NCI-H2227 treated with DMSO at 0.1 percent for 48 hours (cell line): ENCODE measurements around the gene CABCOCO1.

Experiments used
- DNase-seq: peaks from one replicate; lab custom pipeline; 2025; lab: John Stamatoyannopoulos, UW

The CABCOCO1 gene

DNA sequence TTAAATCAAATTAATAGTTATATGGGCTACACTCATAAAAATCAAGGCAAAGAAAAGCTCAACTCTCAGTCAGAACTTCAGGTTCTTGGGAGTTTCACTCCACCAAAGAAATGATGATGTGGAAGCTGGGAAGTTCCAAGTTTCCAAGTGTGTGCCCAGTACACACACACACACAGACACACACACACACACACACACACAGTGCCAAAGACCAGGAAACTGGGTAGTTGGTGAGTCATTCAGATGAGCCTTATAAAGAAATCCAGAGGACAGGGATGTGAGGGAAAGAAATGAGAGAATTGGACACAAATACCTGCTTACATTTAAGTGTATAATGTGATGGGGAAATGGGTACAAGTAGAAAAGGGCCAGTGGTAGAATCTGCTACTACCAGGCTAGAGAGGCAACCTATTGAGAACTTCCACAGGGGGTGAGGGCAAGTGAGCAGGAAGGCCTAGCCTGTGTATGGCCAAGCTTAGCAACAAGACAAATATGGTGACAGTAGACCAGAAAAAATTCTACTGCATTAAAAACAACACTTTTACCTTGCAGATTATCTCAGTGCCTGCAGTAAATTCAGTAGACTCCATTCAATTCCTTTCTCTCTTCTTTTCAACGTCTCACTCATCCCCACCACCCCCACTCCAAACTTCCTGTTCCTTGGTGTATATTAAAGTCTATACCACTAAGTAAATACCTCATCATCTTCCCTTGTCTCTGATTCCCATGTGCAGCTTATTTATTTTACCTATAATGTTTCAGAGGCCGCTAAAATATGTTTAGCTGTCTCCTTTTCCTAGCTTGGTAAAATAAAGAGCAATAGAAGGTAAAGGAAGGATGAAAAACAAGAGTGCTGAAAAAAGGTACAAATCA is 95.0 kb downstream of the CABCOCO1 start:
- DNase-seq = no peak

DNA sequence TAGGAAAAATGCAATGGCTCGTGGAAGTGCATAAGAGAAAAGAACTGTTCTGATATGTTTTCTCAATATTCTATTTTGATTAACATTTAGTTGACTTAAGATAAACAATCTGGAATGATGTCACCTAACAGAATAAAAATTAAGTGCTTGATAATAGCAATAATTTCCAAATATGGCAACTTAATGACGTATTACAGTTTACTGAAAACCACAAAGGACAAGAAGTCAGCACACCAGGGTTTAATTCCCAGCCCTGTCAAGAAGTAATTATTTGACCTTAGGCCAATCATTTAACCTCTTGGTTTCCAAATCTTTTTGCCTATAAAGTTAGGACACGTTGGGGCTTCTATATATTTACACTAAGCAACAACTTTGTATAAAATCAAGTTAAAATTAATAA is 95.7 kb downstream of the CABCOCO1 start:
- DNase-seq = no peak

DNA sequence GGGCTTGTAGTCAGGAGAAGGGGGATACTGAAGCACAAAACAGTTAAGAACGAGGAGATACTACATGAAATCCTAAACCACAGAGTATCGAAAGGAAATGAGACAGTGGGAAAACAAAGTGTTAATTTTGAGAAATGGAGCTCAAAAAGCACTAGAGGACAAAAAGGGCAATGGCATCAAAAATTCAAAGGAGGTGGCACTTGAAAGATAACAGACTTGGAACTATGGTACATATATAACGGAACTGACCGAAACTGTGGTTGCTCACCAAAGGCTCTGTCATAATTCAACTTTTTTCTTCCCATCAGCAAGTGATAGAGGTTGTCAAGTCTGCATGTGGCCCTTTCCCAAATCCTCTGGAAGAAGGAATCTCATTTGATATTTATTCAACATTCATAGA is 97.0 kb downstream of the CABCOCO1 start:
- DNase-seq = no peak

DNA sequence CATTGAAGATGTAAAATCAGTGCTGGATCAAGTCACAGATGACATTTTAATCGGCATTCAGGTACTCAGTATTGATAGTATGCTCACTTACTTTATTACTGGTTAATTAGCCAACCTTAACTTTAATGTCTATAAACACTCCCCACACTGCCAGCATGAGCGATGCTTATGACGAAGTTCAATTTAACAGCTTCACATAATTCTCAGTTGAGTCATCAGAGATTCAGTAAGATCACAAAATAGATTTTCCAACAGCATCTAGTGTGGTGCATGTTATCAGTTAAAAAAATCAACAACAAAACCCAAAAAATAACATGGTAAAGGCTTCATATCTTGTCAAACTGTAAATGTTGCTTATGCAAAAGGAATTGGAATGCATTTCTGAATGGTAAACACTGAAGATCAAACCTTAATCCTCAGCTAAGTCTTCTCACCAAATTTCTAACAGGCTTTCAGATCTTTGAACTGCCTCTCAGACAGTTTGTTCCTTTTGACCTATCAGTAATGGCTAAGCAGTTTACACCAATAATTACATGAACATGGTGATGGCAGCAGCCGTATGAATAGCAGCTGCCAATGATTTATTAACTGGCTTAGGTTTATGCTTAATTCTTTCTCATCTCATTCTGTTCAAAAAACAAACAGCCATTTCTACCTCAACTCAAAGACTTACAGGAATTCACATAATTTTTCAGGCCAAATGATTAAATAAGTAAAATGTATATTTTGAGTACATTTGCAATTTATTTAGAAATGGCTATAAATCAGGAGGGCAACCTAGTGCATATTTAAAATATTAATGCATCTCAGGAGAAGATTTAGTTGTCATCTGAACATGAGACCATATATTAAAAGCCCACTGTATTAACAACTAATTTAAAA is 98.5 kb downstream of the CABCOCO1 start:
- peak; percentile 71 for DNase-seq

DNA sequence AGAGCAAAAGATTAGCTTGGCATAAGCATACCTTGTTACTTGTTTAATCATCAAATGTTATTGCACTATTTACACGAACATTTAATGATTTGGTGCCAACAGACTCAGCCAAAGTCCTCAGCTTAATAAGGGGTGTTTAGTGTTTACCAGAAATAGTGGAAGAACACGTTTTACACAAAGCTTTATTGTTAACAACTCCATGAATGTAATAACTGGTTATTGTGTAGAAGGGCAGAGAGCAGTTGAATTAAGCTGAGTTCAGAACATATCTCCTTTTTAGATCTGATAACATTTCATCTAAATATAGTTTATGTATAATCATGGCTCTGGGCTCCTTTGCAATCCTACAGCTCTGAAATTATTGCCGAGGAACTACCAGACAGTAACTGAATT is 99.1 kb downstream of the CABCOCO1 start:
- DNase-seq = peak; percentile 71

DNA sequence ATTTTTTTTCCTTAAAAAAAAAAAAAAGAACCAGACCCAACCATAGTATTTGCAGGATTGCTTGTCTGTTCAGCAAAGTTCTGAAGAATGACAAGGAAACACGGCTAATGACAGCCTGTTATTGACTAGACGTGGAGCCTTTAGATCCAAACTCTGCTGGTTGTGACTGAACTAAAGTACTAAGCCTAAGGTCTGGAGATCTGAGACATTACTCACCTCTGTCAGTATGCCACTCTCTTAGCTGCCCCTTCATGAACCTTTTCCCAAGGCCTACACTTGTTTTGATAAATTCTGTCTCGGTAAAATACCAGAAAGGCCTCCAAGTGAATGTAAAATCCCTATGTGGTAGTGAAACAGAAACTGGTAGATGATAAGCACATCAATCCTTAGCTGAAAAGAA is 101.0 kb downstream of the CABCOCO1 start:
- no peak for DNase-seq

DNA sequence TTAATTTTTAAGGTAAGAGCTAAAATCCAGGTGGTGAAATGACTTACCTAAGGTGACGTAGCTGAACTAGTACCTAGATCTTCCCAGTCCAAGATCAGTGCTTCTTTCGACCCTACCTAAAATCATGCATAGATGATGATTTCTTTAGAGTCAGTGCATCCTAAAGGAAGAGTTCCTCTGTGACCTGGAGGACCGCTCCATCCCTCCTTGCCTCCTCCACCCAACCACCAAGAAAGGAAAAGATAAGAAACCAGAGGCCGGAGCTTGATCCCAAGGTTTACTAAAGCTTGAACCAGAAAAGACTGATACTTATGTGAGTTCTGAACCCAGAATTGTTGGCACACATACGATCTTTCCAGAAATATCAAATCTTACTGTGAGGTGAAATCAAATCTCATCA is 101.8 kb downstream of the CABCOCO1 start:
- no peak for DNase-seq

DNA sequence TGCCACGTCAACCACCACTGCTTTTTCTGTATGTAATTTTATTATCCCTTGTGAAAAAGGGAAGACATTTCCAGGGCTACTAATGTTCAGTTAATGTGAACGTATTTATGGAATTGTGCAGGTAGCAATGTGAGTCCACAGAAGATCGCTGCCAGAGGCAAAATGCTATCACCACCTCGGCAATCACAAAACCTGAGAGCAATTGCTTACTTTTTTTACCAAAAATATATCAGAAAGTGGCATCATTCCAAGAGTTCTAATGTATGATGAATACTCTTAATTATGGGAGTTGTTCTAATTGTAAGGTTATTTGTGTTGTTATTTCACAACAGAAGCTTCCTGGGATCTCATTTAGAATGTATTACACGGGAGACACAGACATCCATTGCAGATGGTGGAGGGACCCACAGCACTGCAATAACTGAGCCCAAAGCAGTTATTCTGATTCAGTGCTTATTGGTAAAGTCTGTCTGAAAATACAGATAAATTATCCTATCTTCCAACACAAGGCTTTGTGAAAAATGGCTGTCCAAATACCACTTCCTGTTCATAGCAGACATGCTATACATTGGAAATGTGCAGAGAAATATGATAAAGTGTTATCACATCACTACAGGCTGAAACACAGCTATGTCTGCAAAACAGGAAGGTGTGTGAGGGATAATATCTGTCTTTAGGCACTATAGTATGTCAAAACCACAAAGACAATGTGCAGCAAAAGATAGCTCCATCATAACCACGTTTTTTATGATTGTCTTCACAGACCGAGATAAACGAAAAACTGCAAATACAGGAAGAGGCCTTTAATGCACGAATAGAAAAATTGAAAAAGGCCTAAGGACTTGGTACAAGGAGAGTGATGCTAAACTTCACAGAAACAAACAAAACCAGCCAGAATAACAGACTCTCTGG is 102.7 kb downstream of the CABCOCO1 start:
- DNase-seq = no peak

DNA sequence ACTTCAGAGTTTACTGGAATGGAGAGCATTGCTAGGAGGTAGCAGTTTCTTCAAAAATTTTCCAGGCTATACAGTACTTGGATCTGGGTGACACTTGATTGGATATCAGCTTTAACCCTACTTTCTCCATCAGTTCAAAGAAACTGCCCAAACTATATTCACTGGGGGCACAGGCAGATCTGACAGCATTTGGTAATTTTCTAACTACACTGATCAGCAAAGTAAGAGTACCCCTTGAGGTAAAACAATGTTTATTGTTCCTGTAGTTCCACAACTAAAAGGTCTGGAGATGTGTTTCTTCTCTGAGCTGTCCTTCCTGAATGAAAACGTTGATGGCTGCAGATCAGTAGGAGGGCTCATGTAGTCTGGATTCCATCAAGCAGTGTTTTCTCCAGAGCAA is 104.2 kb downstream of the CABCOCO1 start:
- no peak for DNase-seq

DNA sequence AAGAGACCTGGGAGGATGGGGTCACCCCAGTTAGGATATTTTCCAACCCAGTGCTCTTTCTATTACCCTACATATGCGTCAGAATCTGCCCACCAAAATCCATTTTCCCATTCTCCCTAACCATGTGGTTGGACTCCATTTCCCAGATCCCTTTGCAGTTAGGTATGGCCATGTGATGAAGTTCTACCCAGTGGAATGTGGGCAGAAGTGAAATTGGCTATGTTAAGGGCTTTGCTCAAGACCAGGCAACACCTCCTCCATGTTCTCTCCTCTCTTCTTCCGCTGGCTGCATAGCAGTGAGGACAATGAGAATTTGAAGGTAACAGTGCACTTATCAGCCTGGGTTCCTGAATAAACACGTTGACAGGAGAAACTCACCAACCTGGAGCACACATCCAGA is 111.3 kb downstream of the CABCOCO1 start:
- no peak for DNase-seq

DNA sequence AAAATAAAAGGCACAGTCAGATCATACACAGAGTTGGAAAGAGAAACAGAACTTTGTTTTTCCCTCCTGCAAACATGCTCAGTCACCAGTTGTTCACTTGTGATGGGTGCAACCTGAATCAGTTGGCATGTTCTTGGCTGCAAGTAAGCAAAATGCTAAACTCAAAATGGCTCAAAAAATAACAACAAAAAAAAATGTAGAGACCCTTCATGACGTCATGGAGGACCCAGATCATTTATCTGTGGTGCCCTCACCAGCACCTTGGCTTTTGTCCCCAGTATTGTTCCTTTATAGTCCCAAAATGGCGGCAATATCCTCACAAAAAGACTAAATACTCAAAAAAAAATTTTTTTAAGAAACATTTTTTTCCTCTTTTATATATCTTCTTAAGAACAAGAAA is 112.4 kb downstream of the CABCOCO1 start:
- DNase-seq = no peak

DNA sequence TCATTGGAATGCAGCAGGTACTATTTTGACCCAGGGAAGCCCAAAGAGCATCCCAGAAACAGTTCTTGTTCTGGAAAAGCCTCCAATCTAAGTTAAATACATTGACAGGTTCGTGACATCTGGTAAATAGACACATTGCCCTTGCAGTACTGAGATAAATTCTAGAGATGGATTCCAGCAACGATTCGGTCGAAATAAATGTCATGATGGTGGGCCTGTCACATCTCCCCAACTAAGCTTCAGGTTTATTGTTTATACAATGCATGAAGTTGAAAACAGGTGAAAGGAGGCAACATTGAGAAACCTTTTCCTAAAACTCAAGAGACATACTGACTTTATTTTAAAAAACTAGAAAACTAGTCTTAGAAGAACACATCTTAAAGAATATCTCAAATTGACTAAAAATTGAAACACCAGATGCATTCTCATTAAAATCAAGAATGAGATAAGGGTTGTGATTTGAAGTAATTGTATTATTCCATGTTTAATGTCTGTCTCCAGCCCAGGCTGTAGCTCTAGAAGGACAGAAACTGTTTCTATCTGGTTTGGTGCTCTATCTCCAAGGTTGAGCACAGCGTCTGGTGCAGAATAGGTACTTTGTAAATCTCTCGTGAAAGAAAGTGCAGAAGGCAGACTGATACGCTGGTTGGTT is 114.0 kb downstream of the CABCOCO1 start:
- no peak for DNase-seq

DNA sequence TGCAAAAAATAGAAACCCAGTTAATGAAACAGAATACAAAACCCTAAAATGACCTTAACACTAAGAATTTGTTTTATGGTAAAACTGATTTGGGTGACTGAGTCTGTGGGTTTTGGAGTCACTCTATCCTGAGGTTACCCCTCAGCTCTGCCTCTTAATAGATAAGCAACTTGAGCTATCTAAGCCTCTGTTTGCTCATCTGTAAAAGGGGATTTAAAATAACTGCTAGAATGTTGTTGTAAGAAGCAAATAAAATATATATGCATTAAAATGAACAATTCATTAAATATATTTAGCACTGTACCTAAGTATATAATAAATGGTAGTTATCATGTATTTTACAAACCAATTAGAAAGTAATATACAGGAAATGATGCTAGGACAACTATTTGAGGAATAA is 115.4 kb downstream of the CABCOCO1 start:
- DNase-seq = no peak

DNA sequence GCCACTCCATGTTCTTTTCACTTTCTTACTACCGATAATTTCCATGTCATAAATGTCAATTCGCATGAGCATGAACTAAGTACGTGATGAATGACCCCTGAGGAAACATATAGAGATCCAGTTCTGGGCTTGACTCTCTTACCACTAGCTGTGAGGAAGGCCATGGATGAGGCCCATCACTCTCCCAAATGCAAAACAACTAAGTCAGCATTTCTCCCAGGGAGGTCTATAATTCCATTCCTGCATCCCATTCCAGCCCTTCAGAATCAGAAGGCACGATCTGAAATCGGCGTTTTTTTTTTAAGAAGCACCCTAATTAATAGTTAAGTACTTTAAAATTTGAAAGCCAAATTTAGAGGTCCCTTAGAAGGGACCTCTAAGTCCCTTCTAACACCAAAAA is 116.5 kb downstream of the CABCOCO1 start:
- no peak for DNase-seq

DNA sequence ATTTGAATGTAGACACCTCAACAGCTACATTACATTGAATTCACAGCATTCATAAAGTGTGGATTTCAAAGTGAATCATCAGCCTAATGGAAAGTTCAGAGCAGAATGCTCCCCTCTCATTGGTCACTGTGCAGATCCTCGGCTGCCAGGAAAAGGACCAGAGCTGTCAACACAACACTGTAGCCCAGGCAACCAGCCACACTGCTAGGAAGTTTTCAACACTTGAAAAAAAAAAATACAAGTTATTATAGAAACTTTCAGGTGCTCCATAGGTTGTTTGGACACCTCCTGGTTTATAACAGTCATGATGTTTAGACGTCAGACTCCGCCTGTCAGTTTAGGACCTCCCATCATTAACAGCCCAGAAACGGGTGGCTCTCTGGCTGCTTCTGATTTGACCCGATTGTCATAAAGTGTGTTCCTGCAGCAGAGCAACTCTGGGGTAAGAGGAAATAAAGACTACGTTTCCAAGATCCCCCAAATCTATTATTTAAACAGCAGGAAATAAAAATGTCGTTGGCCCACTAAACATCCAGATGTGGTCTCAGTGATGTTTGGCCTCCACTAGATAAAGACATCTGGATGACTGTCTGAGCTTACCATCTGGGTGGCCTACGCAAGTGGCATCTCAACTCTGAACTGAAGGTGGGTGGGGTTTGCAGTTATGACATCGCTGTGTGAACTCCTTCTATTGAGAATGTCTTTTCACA is 117.4 kb downstream of the CABCOCO1 start:
- no peak for DNase-seq

DNA sequence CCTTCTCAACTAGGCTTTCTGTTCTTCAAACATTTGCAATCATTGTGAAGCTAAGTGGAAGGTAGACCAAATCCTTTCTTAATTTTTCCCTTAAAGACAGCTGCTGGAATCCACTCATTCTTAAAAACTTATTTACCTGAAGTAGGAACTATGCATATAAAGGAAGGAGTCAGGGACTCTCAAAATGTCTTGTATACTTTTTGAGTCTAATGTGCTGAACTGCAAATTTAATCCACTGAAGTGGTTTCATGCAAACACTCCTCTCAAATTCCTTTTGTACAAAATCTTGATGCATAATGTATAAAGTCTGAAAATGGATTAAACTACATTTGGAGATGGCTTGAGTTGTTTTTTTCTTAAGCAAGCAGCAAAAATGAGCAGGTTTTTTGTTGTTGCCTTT is 118.0 kb downstream of the CABCOCO1 start:
- DNase-seq = no peak

DNA sequence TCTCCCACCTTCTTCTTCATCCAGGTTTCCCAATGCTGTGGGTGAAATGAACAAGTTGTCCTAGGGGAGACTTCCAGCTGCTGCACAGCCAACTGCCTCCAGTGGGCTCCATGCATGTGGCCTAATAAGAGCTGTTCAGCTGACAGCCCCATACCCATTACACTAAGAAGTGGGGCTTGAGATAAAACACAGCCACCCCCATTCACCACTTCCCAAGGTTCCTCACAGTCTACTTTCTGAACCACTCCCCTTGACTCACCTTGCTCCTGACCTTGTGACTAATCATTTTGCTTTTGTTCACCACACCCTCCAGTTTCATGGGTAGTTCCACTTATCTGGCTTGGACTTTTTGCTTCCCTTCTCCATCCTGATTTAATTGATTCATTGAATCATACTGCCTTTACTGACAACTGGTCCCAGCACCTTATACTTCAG is 119.3 kb downstream of the CABCOCO1 start:
- no peak for DNase-seq

DNA sequence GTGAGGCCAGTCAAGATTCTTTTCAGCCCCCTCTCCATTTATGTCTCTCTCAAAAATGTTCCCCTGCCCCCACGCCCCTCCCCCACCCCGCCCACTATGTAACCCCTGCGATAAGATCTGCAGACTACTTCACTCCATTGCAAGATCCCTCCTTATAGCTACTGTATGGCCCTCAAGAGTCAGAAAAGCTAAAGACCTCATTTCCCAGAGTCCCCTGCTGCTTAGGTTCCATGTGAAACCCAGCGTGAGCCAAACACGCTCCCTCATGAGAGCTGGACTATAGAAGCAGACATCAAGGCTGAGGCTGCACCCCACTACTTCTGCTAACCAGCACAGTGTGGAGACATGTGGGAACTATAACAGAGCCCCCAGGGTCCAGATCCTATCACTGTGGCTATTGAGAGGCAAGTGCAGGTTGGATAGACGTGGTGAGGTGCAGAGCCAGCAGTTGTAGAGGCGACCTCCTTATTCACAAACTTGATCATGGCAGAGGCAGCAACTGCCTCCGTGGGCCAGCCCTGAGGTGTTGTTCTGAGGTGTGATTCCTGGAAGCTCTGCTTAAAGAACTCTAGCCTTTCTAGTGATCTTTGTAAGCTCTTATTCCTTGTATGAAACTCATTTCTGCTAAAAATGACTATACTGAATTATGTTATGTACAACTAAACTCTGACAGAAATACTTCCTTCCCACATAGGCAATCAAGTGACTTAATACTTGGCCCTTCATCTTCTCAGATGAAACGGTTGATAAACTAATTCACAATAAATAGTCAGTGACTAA is 121.8 kb downstream of the CABCOCO1 start:
- DNase-seq = no peak

DNA sequence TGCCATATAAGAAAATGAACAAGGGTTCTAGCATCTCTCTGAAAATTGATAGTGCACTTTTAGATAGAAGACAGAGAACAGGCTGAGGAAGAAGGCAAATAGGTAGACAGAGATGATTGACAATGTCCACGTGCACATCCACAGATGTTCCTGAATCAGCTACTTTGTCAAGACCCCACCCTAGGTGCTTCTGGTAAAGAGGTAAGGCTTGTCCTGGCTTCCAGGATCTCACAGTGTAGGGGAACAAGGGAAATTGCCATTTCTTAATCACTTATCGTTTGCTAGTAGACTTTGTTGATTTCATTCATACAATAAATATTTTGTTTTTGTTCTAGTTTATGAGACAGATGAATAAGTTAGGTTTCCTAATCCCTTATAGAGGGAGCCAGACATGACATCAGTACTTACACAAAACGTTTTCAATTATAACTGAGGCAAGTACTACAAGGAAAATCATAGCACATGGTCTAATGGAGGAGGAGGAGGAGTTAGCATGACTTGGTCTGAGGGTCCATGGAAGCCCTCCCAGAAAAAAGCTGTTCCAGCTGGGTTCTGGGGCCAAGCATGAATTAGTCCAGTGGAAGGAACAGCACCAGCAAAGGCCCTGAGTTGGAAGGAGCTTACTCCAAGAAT is 122.9 kb downstream of the CABCOCO1 start:
- no peak for DNase-seq

DNA sequence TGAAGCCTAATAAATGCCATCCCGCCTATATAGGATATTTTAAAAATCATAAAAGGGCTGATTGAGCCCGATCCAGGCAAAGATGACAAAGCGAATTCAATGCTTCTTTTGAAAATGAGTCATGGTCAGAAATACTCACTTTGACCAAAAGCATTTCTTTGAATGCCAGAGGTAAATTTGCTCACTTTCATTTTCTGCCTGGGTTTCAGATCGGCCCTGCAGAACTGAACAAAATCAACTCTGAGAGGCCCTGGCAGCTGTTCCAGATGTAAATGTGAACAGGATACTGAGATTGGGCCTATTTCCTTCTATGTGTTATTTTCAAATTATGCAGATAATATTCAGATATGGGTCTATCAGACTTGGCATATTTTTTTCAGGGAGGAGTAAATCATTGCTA is 124.0 kb downstream of the CABCOCO1 start:
- DNase-seq = no peak
